GM21717 (cell line): Measurements from ENCODE around the gene CDC42BPB.
"Not testable (repeated sequence)": the region's sequence is repeated elsewhere in the genome, so short reads cannot be mapped to it uniquely, and the experiment has no call there.

Source experiments
- ATAC-seq: cut with Tn5 transposase; IDR thresholded peaks from one replicate; pipeline ENCODE4 v1.9.1; 2021; ENCODE audit warnings: mild to moderate bottlenecking, moderate library complexity; ENCODE audit not compliant: unreplicated experiment

The CDC42BPB gene

GRCh38 chr14:103055695-103056094 is 1.7 kb downstream of the CDC42BPB start:
- ATAC-seq, result no peak

DNA sequence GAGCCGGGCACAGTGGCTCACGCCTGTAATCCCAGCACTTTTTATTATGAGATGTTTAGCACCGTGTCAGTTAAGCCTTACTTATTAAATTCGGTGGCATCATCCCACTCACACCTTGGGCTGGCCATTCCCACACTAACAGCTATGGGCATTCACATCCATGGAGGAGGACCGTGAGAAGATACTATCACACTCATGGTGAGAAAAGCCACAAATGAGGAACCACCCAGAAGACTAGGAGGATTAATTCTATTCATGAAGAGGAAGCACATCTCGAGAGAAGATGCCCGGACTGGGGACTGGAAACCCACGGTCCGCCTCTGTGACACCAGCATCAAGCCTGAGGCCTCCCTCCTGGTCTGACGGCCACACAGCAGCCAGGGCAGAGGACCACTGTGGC is 4.9 kb downstream of the CDC42BPB start:
- no peak for ATAC-seq

DNA sequence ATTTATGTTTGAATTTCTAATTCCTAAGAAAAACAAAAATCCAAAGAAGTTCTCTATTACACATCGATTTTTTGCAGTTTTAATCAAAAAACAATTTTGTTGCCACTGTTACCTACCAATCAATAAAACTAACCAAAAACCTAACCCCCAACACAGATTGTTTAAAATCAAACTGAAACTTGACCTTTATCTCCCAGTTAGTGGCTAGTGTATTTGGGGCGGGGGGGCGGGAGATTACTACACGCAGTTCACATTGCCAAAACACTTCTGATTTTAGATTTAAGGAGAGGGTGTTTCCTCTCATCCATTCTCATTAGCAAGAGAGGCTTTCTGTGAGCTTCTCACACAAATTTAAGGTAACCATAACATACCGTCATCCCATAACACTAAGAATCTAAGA is 6.4 kb downstream of the CDC42BPB start:
- no peak for ATAC-seq

DNA sequence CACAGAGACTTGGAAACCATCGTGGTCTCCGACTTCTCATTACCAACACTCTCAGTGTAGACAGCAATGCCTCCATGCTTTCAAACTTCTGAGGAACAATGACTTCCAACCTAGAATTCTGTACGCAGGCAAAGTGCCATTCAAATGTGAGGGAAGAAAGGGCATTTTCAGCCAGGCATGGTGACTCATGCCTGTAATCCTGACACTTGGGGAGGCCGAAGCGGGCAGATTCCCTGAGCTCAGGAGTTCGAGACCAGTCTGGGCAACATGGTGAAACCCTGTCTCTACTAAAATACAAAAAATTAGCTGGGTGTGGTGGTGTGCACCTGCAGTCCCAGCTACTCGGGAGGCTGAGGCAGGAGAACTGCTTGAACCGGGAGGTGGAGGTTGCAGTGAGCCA is 9.9 kb downstream of the CDC42BPB start:
- not testable (repeated sequence) for ATAC-seq

GRCh38 chr14:103045371-103045869 is 11.9 kb downstream of the CDC42BPB start:
- no peak for ATAC-seq

GRCh38 chr14:103043257-103044015 is 13.9 kb downstream of the CDC42BPB start:
- no peak for ATAC-seq

DNA sequence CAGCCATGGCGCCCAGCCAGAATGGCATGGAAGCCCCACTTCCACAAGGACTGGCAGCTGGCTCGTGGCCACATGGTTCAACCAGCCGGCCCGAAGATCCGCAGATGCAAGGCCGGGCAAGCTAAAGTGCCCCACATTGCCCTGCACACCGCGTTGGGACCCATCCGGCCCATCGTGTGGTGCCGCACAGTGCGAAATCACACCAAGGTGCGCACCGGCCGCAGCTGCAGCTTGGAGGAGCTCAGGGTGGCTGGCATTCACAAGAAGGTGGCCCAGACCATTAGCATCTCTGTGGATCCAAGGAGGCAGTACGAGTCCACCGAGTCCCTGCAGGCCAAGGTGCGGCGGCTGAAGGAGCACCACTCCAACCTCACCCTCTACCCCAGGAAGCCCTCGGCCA is 15.9 kb downstream of the CDC42BPB start:
- ATAC-seq, result no peak

- no peak for ATAC-seq
Observed at GRCh38 chr14:103033681-103034096, 23.7 kb downstream of the CDC42BPB start.

DNA sequence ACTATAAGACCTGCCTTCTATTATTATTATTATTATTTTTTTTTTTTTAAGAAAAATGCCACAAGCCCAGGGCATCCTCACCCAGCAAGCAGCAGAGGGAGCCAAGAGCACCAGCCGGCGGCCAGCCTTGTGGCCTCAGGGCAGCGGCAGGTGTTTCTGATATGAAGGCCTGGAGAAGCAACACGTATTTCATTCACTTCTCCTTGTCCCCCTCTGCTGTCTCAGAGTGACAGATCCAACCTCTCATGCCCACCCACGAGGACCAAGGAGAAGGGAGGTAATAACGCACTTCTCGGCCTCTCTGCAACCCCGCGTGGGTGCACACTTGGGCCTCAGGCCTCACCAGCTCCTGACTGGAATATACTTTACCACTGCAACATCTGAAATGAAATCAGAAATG is 25.4 kb downstream of the CDC42BPB start:
- ATAC-seq, result no peak

- ATAC-seq, result no peak
Observed at GRCh38 chr14:103031566-103031911, 25.8 kb downstream of the CDC42BPB start.

- ATAC-seq, result no peak
Observed at GRCh38 chr14:103030741-103031565, 26.4 kb downstream of the CDC42BPB start.

DNA sequence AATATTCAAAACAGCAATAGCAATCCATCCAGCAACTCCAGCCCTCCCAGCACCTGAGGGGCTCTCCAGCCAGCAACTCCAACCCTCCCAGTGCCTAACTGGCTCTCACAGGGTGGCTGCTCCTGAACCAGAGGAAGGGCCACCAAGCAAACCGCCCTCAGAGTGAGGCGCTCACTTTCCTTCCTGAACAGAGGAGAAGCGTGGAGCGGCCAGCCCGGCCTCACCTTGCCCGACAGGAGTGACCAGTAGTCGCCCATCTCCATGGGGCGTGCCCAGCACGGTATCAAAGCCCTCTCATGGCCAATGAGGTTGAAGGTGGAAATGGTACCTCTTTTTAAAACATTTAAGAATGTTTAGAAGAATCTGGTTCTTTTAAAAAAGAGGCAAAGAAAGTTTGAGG is 27.4 kb downstream of the CDC42BPB start:
- ATAC-seq, result no peak

DNA sequence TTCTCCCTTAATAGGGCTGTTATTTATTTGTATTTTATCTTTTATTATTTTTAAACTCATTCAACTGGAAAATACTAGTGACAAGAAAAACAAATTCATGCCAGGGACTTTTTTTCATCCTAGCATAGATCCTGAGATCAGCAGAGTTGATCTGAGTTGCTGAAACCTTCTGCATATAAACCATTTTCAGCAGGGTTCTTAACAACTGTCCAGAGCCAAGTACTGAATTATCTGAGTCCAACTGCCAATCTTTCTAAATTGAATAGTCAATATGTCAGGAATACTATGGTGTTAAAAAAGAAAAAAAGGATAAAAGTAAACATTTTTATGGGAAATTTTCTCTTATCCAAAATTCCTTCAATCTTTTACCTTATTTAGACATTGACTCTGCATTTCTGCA is 28.6 kb downstream of the CDC42BPB start:
- no peak for ATAC-seq

DNA sequence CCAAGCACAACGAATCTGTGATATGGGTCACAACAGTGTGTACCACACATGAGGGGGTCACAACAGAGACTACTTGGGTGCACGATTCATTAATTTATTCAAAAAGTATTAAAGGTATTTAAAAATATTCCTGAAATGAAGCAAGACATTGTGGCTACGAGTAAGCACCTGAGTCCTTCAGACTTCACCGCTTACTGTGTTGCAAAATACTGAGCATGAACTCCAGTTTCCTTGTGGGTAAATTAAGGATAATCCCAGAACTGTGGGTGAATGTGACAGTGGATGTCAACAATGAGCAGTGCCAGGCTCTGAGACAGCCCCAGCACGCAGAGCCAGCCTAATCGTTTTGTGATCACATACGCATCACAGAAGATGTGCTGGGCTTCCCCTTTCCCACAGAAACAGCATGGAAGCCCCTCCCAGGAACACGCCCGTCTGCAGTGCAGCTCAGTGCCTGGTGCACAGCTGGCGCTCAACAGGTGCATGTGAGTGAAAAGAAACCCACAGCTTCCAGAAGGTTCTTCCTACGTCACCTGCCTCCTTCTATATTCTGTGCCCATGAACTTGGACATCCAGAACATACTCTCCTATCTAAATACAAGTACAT is 29.1 kb downstream of the CDC42BPB start:
- no peak for ATAC-seq

- ATAC-seq, result no peak
Observed at GRCh38 chr14:103027451-103027850, 29.9 kb downstream of the CDC42BPB start.

DNA sequence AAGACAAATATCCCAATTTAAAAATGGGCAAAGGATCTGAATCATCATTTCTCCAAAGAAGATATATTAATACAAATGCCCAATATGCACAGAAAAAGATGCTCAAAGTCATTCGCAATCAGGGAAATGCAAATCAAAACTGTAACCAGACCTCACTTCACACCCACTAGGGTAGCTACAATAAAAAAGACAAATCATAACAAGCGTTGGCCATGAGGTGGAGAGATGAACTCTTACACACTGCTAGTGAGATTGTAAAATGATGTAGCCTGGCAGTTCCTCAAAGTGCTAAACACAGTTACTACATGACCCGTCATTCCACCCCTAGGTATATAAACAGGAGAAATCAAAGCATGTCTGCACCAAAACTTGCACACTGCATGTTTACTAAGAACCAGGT is 30.4 kb downstream of the CDC42BPB start:
- no peak for ATAC-seq

- not testable (repeated sequence) for ATAC-seq
Observed at GRCh38 chr14:103026196-103026595, 31.2 kb downstream of the CDC42BPB start.

- ATAC-seq, result no peak
Observed at GRCh38 chr14:103023881-103024473, 33.4 kb downstream of the CDC42BPB start.

GRCh38 chr14:103022685-103023044 is 34.7 kb downstream of the CDC42BPB start:
- no peak for ATAC-seq

DNA sequence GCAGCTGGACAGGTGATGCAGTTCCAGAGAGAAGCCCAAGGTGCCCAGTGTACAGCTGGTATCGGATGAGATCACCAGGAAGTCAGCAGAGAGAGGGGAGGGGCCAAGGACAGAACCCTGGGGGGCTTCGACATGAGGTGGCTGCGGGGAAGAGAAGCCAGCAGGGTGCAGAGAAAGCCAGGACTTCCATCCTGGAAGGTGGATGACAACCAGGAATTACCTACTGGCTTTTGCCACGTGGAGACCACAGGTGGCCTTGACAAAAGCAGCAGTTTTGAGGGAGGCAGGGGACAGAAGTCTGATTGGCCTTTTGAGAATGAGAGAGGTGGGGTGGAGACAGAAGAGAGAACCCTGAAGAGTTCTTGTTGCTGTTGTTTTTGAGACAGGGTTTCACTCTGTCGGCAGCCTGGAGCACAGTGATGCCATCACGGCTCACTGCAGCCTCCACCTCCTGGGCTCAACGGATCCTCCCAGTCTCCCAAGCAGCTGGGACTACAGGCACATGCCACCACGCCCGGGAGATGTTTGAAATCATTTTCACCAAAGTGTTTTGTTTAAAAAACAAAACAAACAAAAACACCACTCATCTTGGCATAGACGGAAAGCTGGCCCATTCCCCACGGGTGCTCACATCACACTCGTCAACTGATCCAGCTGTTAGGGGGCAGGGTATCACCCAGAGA is 35.2 kb downstream of the CDC42BPB start:
- no peak for ATAC-seq

GRCh38 chr14:103021684-103022001 is 35.7 kb downstream of the CDC42BPB start:
- no peak for ATAC-seq
